T-helper 1 cell treated with Interleukin-12 subunit alpha and Interleukin-12 subunit beta and Interleukin-4 antibody, amounts not matched to agents 30 μg/mL and 1 μg/mL, for 36 hours (primary cell): ENCODE results near the gene KCNQ2.

Source experiments
- H3K27ac Mint-ChIP-seq: one replicate; pipeline ENCODE4 v1.8.0; 2021; ENCODE audit warnings: mild to moderate bottlenecking, mixed read lengths
- H3K27me3 Mint-ChIP-seq: one replicate; pipeline ENCODE4 v1.8.0; 2021; ENCODE audit warnings: low read depth, mixed read lengths
- H3K36me3 Mint-ChIP-seq: one replicate; pipeline ENCODE4 v1.8.0; 2021; ENCODE audit warnings: low read depth, mixed read lengths
- H3K4me1 Mint-ChIP-seq: one replicate; pipeline ENCODE4 v1.8.0; 2021; ENCODE audit warnings: low read depth, mixed read lengths
- H3K4me3 Mint-ChIP-seq: one replicate; pipeline ENCODE4 v1.8.0; 2021; ENCODE audit warnings: mild to moderate bottlenecking, moderate library complexity, mixed read lengths
- H3K9me3 Mint-ChIP-seq: one replicate; pipeline ENCODE4 v1.8.0; 2021; ENCODE audit warnings: mixed read lengths

KCNQ2 gene

GRCh38 chr20:63463400-63464288 lies 8.8 kb downstream of the KCNQ2 start:
- no peak overlapping the region for H3K4me3 Mint-ChIP-seq
- H3K4me1 Mint-ChIP-seq = no peaks in the 10 kb centered on the region
- no peak overlapping the region for H3K27ac Mint-ChIP-seq
- no peaks in the 10 kb centered on the region for H3K9me3 Mint-ChIP-seq
- H3K36me3 Mint-ChIP-seq = no peaks in the 10 kb centered on the region
- no peaks in the 10 kb centered on the region for H3K27me3 Mint-ChIP-seq

- Mint-ChIP-seq H3K27me3 (no peaks in the 10 kb centered on the region), H3K4me1 (no peaks in the 10 kb centered on the region), H3K27ac (no peak overlapping the region), H3K4me3 (no peak overlapping the region), H3K9me3 (no peaks in the 10 kb centered on the region), H3K36me3 (no peaks in the 10 kb centered on the region)
Measured at GRCh38 chr20:63462244-63462643, 10.2 kb downstream of the KCNQ2 start.

- no peaks in the 10 kb centered on the region for H3K9me3 Mint-ChIP-seq
- H3K27me3 Mint-ChIP-seq = peaks cover 2% of the 10 kb centered on the region
- no peak overlapping the region for H3K27ac Mint-ChIP-seq
- no peaks in the 10 kb centered on the region for H3K4me1 Mint-ChIP-seq
- no peak overlapping the region for H3K4me3 Mint-ChIP-seq
- H3K36me3 Mint-ChIP-seq = no peaks in the 10 kb centered on the region
Measured at GRCh38 chr20:63461104-63461763, 11.2 kb downstream of the KCNQ2 start.

- peaks cover 4% of the 10 kb centered on the region for H3K27me3 Mint-ChIP-seq
- no peak overlapping the region for H3K4me3 Mint-ChIP-seq
- H3K27ac Mint-ChIP-seq = no peak overlapping the region
- no peaks in the 10 kb centered on the region for H3K36me3 Mint-ChIP-seq
- H3K9me3 Mint-ChIP-seq = no peaks in the 10 kb centered on the region
- H3K4me1 Mint-ChIP-seq = no peaks in the 10 kb centered on the region
Measured at GRCh38 chr20:63459070-63459380, 13.4 kb downstream of the KCNQ2 start.

GRCh38 chr20:63458170-63459069 lies 14.0 kb downstream of the KCNQ2 start:
- no peaks in the 10 kb centered on the region for H3K36me3 Mint-ChIP-seq
- peaks cover 4% of the 10 kb centered on the region for H3K27me3 Mint-ChIP-seq
- H3K9me3 Mint-ChIP-seq = no peaks in the 10 kb centered on the region
- no peak overlapping the region for H3K27ac Mint-ChIP-seq
- no peaks in the 10 kb centered on the region for H3K4me1 Mint-ChIP-seq
- no peak overlapping the region for H3K4me3 Mint-ChIP-seq

- no peak overlapping the region for H3K27ac Mint-ChIP-seq
Measured at GRCh38 chr20:63457737-63458136, 14.7 kb downstream of the KCNQ2 start.

GRCh38 chr20:63456429-63457284 lies 15.8 kb downstream of the KCNQ2 start:
- H3K27me3 Mint-ChIP-seq = peaks cover 4% of the 10 kb centered on the region
- no peak overlapping the region for H3K27ac Mint-ChIP-seq
- H3K4me1 Mint-ChIP-seq = no peaks in the 10 kb centered on the region
- H3K36me3 Mint-ChIP-seq = no peaks in the 10 kb centered on the region
- H3K4me3 Mint-ChIP-seq = no peak overlapping the region
- no peaks in the 10 kb centered on the region for H3K9me3 Mint-ChIP-seq

More at GRCh38 chr20:63457737-63458136, 14.7 kb downstream of the KCNQ2 start:
- Mint-ChIP-seq H3K9me3 (no peaks in the 10 kb centered on the region), H3K36me3 (no peaks in the 10 kb centered on the region), H3K4me1 (no peaks in the 10 kb centered on the region), H3K27me3 (peaks cover 4% of the 10 kb centered on the region), H3K4me3 (no peak overlapping the region)

GRCh38 chr20:63455568-63455859 lies 16.9 kb downstream of the KCNQ2 start:
- no peaks in the 10 kb centered on the region for H3K9me3 Mint-ChIP-seq
- H3K27ac Mint-ChIP-seq = no peak overlapping the region
- peaks cover 4% of the 10 kb centered on the region for H3K27me3 Mint-ChIP-seq
- H3K4me3 Mint-ChIP-seq = no peak overlapping the region
- H3K4me1 Mint-ChIP-seq = no peaks in the 10 kb centered on the region
- no peaks in the 10 kb centered on the region for H3K36me3 Mint-ChIP-seq

- Mint-ChIP-seq H3K9me3 (no peaks in the 10 kb centered on the region), H3K4me1 (no peaks in the 10 kb centered on the region), H3K36me3 (no peaks in the 10 kb centered on the region), H3K27me3 (peaks cover 4% of the 10 kb centered on the region), H3K27ac (no peak overlapping the region), H3K4me3 (no peak overlapping the region)
Measured at GRCh38 chr20:63454731-63455567, 17.5 kb downstream of the KCNQ2 start.

GRCh38 chr20:63452821-63453523 lies 19.5 kb downstream of the KCNQ2 start:
- H3K9me3 Mint-ChIP-seq = no peaks in the 10 kb centered on the region
- peaks cover 4% of the 10 kb centered on the region for H3K27me3 Mint-ChIP-seq
- no peak overlapping the region for H3K4me3 Mint-ChIP-seq
- H3K36me3 Mint-ChIP-seq = no peaks in the 10 kb centered on the region
- H3K4me1 Mint-ChIP-seq = no peaks in the 10 kb centered on the region
- H3K27ac Mint-ChIP-seq = no peak overlapping the region

GRCh38 chr20:63452341-63452740 lies 20.1 kb downstream of the KCNQ2 start:
- H3K36me3 Mint-ChIP-seq = no peaks in the 10 kb centered on the region
- H3K27ac Mint-ChIP-seq = no peak overlapping the region
- H3K9me3 Mint-ChIP-seq = no peaks in the 10 kb centered on the region
- H3K27me3 Mint-ChIP-seq = peaks cover 4% of the 10 kb centered on the region
- H3K4me1 Mint-ChIP-seq = no peaks in the 10 kb centered on the region
- H3K4me3 Mint-ChIP-seq = no peak overlapping the region

- Mint-ChIP-seq H3K9me3 (no peaks in the 10 kb centered on the region), H3K4me3 (no peak overlapping the region), H3K27ac (no peak overlapping the region), H3K27me3 (peaks cover 4% of the 10 kb centered on the region), H3K36me3 (no peaks in the 10 kb centered on the region), H3K4me1 (no peaks in the 10 kb centered on the region)
Measured at GRCh38 chr20:63451821-63452220, 20.6 kb downstream of the KCNQ2 start.
